ENCODE measurements around the gene SORBS2. TPM values are rescaled to one million over a fixed set of nuclear protein-coding genes. Genes with fewer than 3 reads are reported as not detected.

The SORBS2 gene
- total and polyA plus RNA-seq, 2 donors (not counting 1 experiment from before 2014, with no cell fraction given), result 0.25 to 0.89 TPM

- no peak for DNase-seq
These were observed 101.5 kb downstream of the SORBS2 start for GRCh38 chr4:185710487-185710995.

More at GRCh38 chr4:185710487-185710995, 101.5 kb downstream of the SORBS2 start:
- H3K9me3 Mint-ChIP-seq (ENCODE audit: insufficient read depth), result no peaks in the 10 kb centered on the region
- H3K4me1 Mint-ChIP-seq, result no peaks in the 10 kb centered on the region
- Histone ChIP-seq H3K36me3 (replicated peaks in 1 of 2; ENCODE audit: control extremely low read depth in 1 of 2, control insufficient read depth in 1 of 2, extremely low read depth in 1 of 2, insufficient read depth in 2 of 2, low read length in 1 of 2) (no peaks in the 10 kb centered on the region), H3K9ac (ENCODE audit: low read length) (no peak overlapping the region), H3K27me3 (replicated peaks in 1 of 4; ENCODE audit: control extremely low read depth in 1 of 4, control insufficient read depth in 3 of 4, insufficient read depth in 4 of 4, low read length in 3 of 4) (peaks cover 0 to 16% (median 0%) of the 10 kb centered on the region in 4 experiments), H3K79me2 (ENCODE audit: control insufficient read depth, insufficient read depth, low read length) (no peaks in the 10 kb centered on the region), H3K4me2 (replicated peaks; ENCODE audit: low read depth, low read length, poor library complexity, severe bottlenecking) (no peak overlapping the region), H3K27ac (ENCODE audit: low read length in 2 of 2) (no peak overlapping the region), H2AFZ (ENCODE audit: insufficient read depth, low read depth, low read length, poor library complexity, severe bottlenecking) (no peak overlapping the region), H4K20me1 (ENCODE audit: control insufficient read depth, insufficient read depth, low read length, poor library complexity, severe bottlenecking) (no peaks in the 10 kb centered on the region), H3K9me3 (ENCODE audit: control extremely low read depth in 1 of 3, control insufficient read depth in 2 of 3, insufficient read depth in 1 of 3, low read length in 2 of 3) (peaks cover 0 to 5% (median 0%) of the 10 kb centered on the region in 3 donors), H3K4me1 (ENCODE audit: control insufficient read depth in 2 of 2, insufficient read depth in 2 of 2, low read length in 2 of 2) (no peaks in the 10 kb centered on the region), H3K4me3 (ENCODE audit: control extremely low read depth in 1 of 5, extremely low read depth in 1 of 5, insufficient read depth in 1 of 5, low read depth in 2 of 5, low read length in 4 of 5) (no peak overlapping the region)
- no peak overlapping the region for H3K4me3 Mint-ChIP-seq
- intact Hi-C loops (cut with micrococcal nuclease), result no loop called here
- CTCF ChIA-PET, result no interaction called here
- H3K27me3 Mint-ChIP-seq, result peaks cover 27% of the 10 kb centered on the region
- POLR2A ChIA-PET, result no interaction called here
- no peak for ATAC-seq (ENCODE audit: low read depth)
- no peak overlapping the region for H3K27ac Mint-ChIP-seq
- TF ChIP-seq EZH2 (IDR thresholded peaks at IDR 0.05; ENCODE audit: borderline replicate concordance, insufficient read depth, low read depth, low read length, poor library complexity, severe bottlenecking), result no peak
- TF ChIP-seq CTCF (IDR thresholded peaks at IDR 0.05), result no peak
- WGBS (ENCODE audit: insufficient coverage), result 90% methylated on average over 9 of the region's 11 CpGs
